T-cell (primary cell): ENCODE data around the gene BRD7. TPM values are rescaled to one million over a fixed set of nuclear protein-coding genes. Genes with fewer than 3 reads are reported as not detected.

Experiments
- ATAC-seq, 4 experiments: fragments of 200-7000 bp in 3 of 4; fragments of 150-1000 bp in 1 of 4; cut with Tn5 transposase; replicated peaks in 1 of 4; 1 replicate in 3 of 4; 2 replicates in 1 of 4; pipeline ENCODE4 v1.10.0; 2021; ENCODE audit warnings: moderate library complexity in 3 of 4, mild to moderate bottlenecking in 2 of 4, moderate number of reproducible peaks in 1 of 4
- CTCF ChIA-PET, 2 donors: fragments of 300-600 bp; sonication (Branson Sonifier 250); formaldehyde crosslinking; loops; one replicate each; lab custom pipeline; 2022; ENCODE audit warnings: antibody characterized with exemption in 2 of 2; lab: Charles Lee
- POLR2A ChIA-PET, 2 donors: fragments of 300-600 bp; sonication (Branson Sonifier 250); formaldehyde crosslinking; loops; one replicate each; lab custom pipeline; 2022; ENCODE audit warnings: antibody characterized with exemption in 2 of 2; lab: Charles Lee
- DNase-seq, 35 experiments: peaks; one replicate each; pipeline versions ENCODE4 v3.0.0 to v3.0.0-alpha.2; 2013 to 2023
- H3K27ac ChIP-seq: one replicate; pipeline ENCODE4 v1.5.1; 2013; ENCODE audit warnings: low read length
- H3K27me3 ChIP-seq, 2 experiments: replicated peaks in 1 of 2; 1 replicate in 1 of 2; 2 replicates in 1 of 2; pipeline versions ENCODE4 v1.6.1 to v1.7.0; 2013; ENCODE audit warnings: low read length in 1 of 2, mixed read lengths in 1 of 2; ENCODE audit not compliant: control insufficient read depth in 2 of 2, insufficient read depth in 2 of 2; ENCODE audit errors: extremely low read depth in 1 of 2
- H3K36me3 ChIP-seq, 2 donors: 1 replicate in 1 of 2; 2 replicates in 1 of 2; pipeline versions ENCODE4 v1.6.1 to v1.7.0; 2013; ENCODE audit warnings: low read length in 1 of 2; ENCODE audit not compliant: control insufficient read depth in 2 of 2, insufficient read depth in 1 of 2; ENCODE audit errors: extremely low read depth in 1 of 2
- H3K4me1 ChIP-seq, 2 experiments: 1 replicate in 1 of 2; 2 replicates in 1 of 2; pipeline versions ENCODE4 v1.6.1 to v1.7.0; 2013; ENCODE audit warnings: low read length in 2 of 2, mixed read lengths in 1 of 2; ENCODE audit not compliant: insufficient read depth in 2 of 2, control insufficient read depth in 1 of 2; ENCODE audit errors: extremely low read depth in 1 of 2
- H3K4me3 ChIP-seq, 2 donors: 1 replicate in 1 of 2; 2 replicates in 1 of 2; pipeline versions ENCODE4 v1.5.1 to v1.7.0; 2013; ENCODE audit warnings: mild to moderate bottlenecking in 2 of 2, low read length in 1 of 2, moderate library complexity in 1 of 2; ENCODE audit not compliant: control insufficient read depth in 1 of 2; ENCODE audit errors: extremely low read depth in 1 of 2
- H3K9me3 ChIP-seq: 2 replicates; pipeline ENCODE4 v1.7.0; 2013
- H3K27ac Mint-ChIP-seq, 2 donors: one replicate each; pipeline ENCODE4 v1.8.0; 2020 to 2021; ENCODE audit warnings: mild to moderate bottlenecking in 2 of 2, mixed read lengths in 2 of 2
- H3K27me3 Mint-ChIP-seq, 2 donors: one replicate each; pipeline ENCODE4 v1.8.0; 2021 to 2022; ENCODE audit warnings: mixed read lengths in 2 of 2
- H3K36me3 Mint-ChIP-seq: one replicate; pipeline ENCODE4 v1.8.0; 2021; ENCODE audit warnings: mixed read lengths
- H3K4me1 Mint-ChIP-seq, 3 donors: one replicate each; pipeline ENCODE4 v1.8.0; 2020 to 2022; ENCODE audit warnings: mixed read lengths in 3 of 3, mild to moderate bottlenecking in 1 of 3
- H3K4me3 Mint-ChIP-seq, 3 donors: one replicate each; pipeline ENCODE4 v1.8.0; 2020 to 2022; ENCODE audit warnings: mild to moderate bottlenecking in 3 of 3, mixed read lengths in 3 of 3, moderate library complexity in 3 of 3
- H3K9me3 Mint-ChIP-seq, 3 donors: one replicate each; pipeline ENCODE4 v1.8.0; 2020 to 2022; ENCODE audit warnings: mixed read lengths in 3 of 3
- WGBS: methylation state at CpG from one replicate; pipeline ENCODE4 v1.1.5; 2013; ENCODE audit warnings: missing lambda C conversion rate; ENCODE audit not compliant: insufficient coverage; 5-methylcytosine and 5-hydroxymethylcytosine counted together
- total RNA-seq, 35 experiments: library from RNA in 6 of 35; stranded (reverse) in 6 of 35; fragments of 120-200 nt in 1 of 35; gene quantifications; one replicate each; pipeline versions ENCODE4 v1.2.1 to v1.2.4 and lab custom pipeline; 2013 to 2026

The BRD7 gene
- total RNA-seq, 5 donors from 2014 or later (not counting 1 experiment from before 2014, with no cell fraction given) = 62.9 to 115 (median 75.4) TPM

GRCh38 chr16:50384500-50385135 is 15.8 kb upstream of the BRD7 start:
- Histone ChIP-seq H3K9me3 (no peaks in the 10 kb centered on the region), H3K36me3 (no peaks in the 10 kb centered on the region), H3K4me3 (no peak overlapping the region), H3K27ac (no peak overlapping the region), H3K27me3 (peaks cover 0 to 15% of the 10 kb centered on the region in 2 experiments), H3K4me1 (no peaks in the 10 kb centered on the region)
- no peak for DNase-seq
- ChIA-PET CTCF (no interaction called here), POLR2A (no interaction called here)
- H3K9me3 Mint-ChIP-seq = no peaks in the 10 kb centered on the region
- peaks cover 2 to 7% of the 10 kb centered on the region in 2 donors for H3K27me3 Mint-ChIP-seq
- 76% methylated on average over 2 of the region's 7 CpGs for WGBS
- H3K27ac Mint-ChIP-seq = no peak overlapping the region
- peaks cover 0 to 5% (median 0%) of the 10 kb centered on the region in 3 donors for H3K4me1 Mint-ChIP-seq
- no peak overlapping the region for H3K4me3 Mint-ChIP-seq
- ATAC-seq = no peak
- no peaks in the 10 kb centered on the region for H3K36me3 Mint-ChIP-seq

DNA sequence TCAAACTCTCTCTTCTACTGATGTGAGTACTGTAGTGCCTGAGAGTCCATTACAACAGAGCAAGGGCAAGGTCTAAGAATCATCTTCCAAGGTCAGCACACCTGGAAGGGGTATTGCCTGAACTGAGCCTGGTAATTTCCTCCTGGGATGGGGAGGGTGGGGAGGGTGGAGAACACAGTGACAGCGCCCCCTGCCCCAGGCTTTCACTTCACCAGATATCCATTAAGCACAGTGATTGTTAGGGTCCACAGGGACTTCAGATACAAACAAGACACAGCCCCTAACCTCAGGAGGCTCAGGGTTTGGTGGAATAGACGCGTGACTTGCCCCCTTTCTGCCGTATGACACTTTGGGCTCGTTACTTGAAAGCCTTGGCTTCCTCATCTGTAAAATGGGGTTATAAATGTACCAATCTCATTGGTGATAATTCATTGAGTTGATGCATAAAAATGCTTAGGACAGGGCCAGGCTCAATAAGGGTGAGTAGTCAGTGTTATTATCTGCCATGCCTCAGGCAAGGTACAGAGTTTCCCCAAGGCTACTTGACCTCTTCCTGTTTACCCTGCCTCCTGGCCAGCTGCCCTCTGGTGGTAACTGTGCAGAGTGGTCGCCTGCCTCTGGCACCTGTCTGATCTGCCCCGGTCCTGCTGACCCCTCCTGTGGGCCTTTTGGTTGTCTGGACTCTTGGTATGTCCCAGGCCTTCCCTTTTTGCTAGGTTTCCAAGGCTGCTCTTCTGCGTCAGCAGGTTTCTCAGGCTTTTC is 13.1 kb upstream of the BRD7 start:
- POLR2A ChIA-PET = no interaction called here
- no peaks in the 10 kb centered on the region for H3K9me3 Mint-ChIP-seq
- H3K27ac ChIP-seq = no peak overlapping the region
- no peaks in the 10 kb centered on the region for H3K9me3 ChIP-seq
- DNase-seq = no peak
- no peak overlapping the region for H3K4me3 Mint-ChIP-seq
- H3K27me3 Mint-ChIP-seq = peaks cover 5 to 7% of the 10 kb centered on the region in 2 donors
- CTCF ChIA-PET = no interaction called here
- peaks cover 0 to 10% of the 10 kb centered on the region in 2 experiments for H3K27me3 ChIP-seq
- peaks cover 0 to 5% (median 0%) of the 10 kb centered on the region in 3 donors for H3K4me1 Mint-ChIP-seq
- 94% methylated on average over 2 of the region's 8 CpGs for WGBS
- H3K27ac Mint-ChIP-seq = no peak overlapping the region
- H3K4me3 ChIP-seq = no peak overlapping the region
- H3K4me1 ChIP-seq = no peaks in the 10 kb centered on the region
- no peak for ATAC-seq
- H3K36me3 Mint-ChIP-seq = no peaks in the 10 kb centered on the region
- H3K36me3 ChIP-seq = no peaks in the 10 kb centered on the region

- Histone ChIP-seq H3K27me3 (peaks cover 0 to 14% of the 10 kb centered on the region in 2 experiments), H3K36me3 (no peaks in the 10 kb centered on the region), H3K4me1 (no peaks in the 10 kb centered on the region), H3K27ac (no peak overlapping the region), H3K9me3 (no peaks in the 10 kb centered on the region), H3K4me3 (no peak overlapping the region)
- no peak for ATAC-seq
- H3K9me3 Mint-ChIP-seq = no peaks in the 10 kb centered on the region
- ChIA-PET CTCF (interaction anchor here in 1 of 2 donors (1.1 to 1.2 kb wide), 2 partner anchors 9 to 288 kb away, joined by 3 to 4 read pairs; no protein-coding TSS in a partner anchor), POLR2A (interaction anchor here in 1 of 2 donors (0.5 kb wide), 1 partner anchor 37 kb away, joined by 5 read pairs; no protein-coding TSS in a partner anchor)
- no peaks in the 10 kb centered on the region for H3K4me1 Mint-ChIP-seq
- H3K4me3 Mint-ChIP-seq = no peak overlapping the region
- no peak overlapping the region for H3K27ac Mint-ChIP-seq
- no peak for DNase-seq
- peaks cover 4 to 12% of the 10 kb centered on the region in 2 donors for H3K27me3 Mint-ChIP-seq
- no peaks in the 10 kb centered on the region for H3K36me3 Mint-ChIP-seq
Measured at GRCh38 chr16:50378417-50378816, 9.6 kb upstream of the BRD7 start.

DNA sequence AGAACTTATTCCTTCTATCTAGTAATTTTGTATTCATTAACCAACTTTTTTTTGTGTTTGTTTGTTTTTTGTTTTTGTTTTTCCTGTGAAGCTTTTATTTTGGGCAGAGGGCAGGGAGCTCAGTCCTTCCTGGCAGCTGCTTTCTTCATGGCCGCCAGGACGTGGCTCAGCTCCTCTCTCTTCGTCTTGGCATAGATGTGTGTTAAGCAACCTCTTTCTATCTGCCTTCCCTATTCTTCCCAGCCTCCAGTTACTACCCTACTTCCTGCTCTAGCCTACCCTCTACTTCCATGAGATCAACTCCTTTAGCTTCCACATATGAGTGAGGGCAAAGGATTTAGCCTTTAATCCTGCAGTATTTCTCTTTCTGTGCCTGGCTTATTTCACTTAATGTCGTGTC is 8.2 kb upstream of the BRD7 start:
- no CpG with 5 or more reads among the region's 4 CpGs for WGBS

DNA sequence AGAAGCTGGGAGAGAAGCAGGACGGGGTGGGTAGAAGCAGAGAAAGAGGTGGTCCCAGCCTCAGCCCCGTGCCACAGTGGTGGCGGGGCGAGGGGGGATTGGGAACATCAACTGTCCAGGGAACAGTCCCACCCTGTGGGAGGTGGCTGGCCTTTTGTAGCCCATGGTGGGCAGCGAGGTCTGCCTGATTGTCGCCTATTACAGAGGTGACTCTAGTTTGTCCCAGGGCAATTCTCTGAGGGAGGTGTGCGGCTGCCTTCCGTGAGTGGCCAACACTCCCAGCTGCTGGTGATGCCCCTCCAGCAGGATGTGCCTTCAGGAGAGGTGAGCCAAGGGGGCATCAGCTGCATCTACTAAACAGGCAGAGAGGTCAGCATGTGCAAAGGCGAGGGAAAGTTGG is 5.0 kb upstream of the BRD7 start:
- Mint-ChIP-seq H3K27ac (no peak overlapping the region), H3K4me3 (no peak overlapping the region), H3K9me3 (no peaks in the 10 kb centered on the region), H3K36me3 (no peaks in the 10 kb centered on the region), H3K4me1 (peaks cover 8 to 17% (median 11%) of the 10 kb centered on the region in 3 donors), H3K27me3 (peaks cover 4 to 12% of the 10 kb centered on the region in 2 donors)
- ATAC-seq (no peak), DNase-seq (no peak)
- H3K4me3 ChIP-seq = no peak overlapping the region
- POLR2A ChIA-PET = no interaction called here
- H3K9me3 ChIP-seq = no peaks in the 10 kb centered on the region
- H3K27me3 ChIP-seq = peaks cover 0 to 11% of the 10 kb centered on the region in 2 experiments
- 83% methylated on average over 9 of the region's 9 CpGs for WGBS
- H3K36me3 ChIP-seq = no peaks in the 10 kb centered on the region
- CTCF ChIA-PET = interaction anchor here in 1 of 2 donors (0.6 kb wide), 1 partner anchor 272 kb away, joined by 6 read pairs; no protein-coding TSS in a partner anchor
- H3K27ac ChIP-seq = no peak overlapping the region
- peaks cover 0 to 4% of the 10 kb centered on the region in 2 experiments for H3K4me1 ChIP-seq

More for the DNA sequence above, 8.2 kb upstream of the BRD7 start:
- no peak for DNase-seq
- Mint-ChIP-seq H3K36me3 (no peaks in the 10 kb centered on the region), H3K27ac (no peak overlapping the region), H3K4me1 (no peaks in the 10 kb centered on the region), H3K4me3 (no peak overlapping the region), H3K9me3 (no peaks in the 10 kb centered on the region), H3K27me3 (peaks cover 4 to 12% of the 10 kb centered on the region in 2 donors)
- H3K36me3 ChIP-seq = no peaks in the 10 kb centered on the region
- no peak overlapping the region for H3K27ac ChIP-seq
- H3K4me1 ChIP-seq = no peaks in the 10 kb centered on the region
- POLR2A ChIA-PET = interaction anchor here in 1 of 2 donors (0.6 kb wide), 1 partner anchor 24 kb away, joined by 6 read pairs; no protein-coding TSS in a partner anchor
- no peak overlapping the region for H3K4me3 ChIP-seq
- H3K27me3 ChIP-seq = peaks cover 0 to 14% of the 10 kb centered on the region in 2 experiments
- CTCF ChIA-PET = no interaction called here
- H3K9me3 ChIP-seq = no peaks in the 10 kb centered on the region
- ATAC-seq = no peak

- peaks cover 8 to 17% (median 11%) of the 10 kb centered on the region in 3 donors for H3K4me1 Mint-ChIP-seq
- Histone ChIP-seq H3K36me3 (no peaks in the 10 kb centered on the region), H3K9me3 (no peaks in the 10 kb centered on the region), H3K4me1 (peaks cover 0 to 4% of the 10 kb centered on the region in 2 experiments), H3K27ac (no peak overlapping the region), H3K27me3 (peaks cover 0 to 11% of the 10 kb centered on the region in 2 experiments), H3K4me3 (no peak overlapping the region)
- ChIA-PET CTCF (no interaction called here), POLR2A (no interaction called here)
- no peak overlapping the region for H3K4me3 Mint-ChIP-seq
- peaks cover 4 to 12% of the 10 kb centered on the region in 2 donors for H3K27me3 Mint-ChIP-seq
- ATAC-seq (no peak), DNase-seq (no peak)
- H3K27ac Mint-ChIP-seq = no peak overlapping the region
- no peaks in the 10 kb centered on the region for H3K9me3 Mint-ChIP-seq
- WGBS = 85% methylated on average over 4 of the region's 4 CpGs
- H3K36me3 Mint-ChIP-seq = no peaks in the 10 kb centered on the region
Measured at GRCh38 chr16:50373345-50373701, 4.5 kb upstream of the BRD7 start.
